NCI-H128 (cell line): ENCODE measurements around the gene AFF1.
A peak's percentile ranks its signal among the peaks of the same experiment; 100 is the strongest.

Experiments
- DNase-seq: peaks from one replicate; lab custom pipeline; 2025; ENCODE audit not compliant: unreplicated experiment; lab: John Stamatoyannopoulos, UW

The AFF1 gene

DNA sequence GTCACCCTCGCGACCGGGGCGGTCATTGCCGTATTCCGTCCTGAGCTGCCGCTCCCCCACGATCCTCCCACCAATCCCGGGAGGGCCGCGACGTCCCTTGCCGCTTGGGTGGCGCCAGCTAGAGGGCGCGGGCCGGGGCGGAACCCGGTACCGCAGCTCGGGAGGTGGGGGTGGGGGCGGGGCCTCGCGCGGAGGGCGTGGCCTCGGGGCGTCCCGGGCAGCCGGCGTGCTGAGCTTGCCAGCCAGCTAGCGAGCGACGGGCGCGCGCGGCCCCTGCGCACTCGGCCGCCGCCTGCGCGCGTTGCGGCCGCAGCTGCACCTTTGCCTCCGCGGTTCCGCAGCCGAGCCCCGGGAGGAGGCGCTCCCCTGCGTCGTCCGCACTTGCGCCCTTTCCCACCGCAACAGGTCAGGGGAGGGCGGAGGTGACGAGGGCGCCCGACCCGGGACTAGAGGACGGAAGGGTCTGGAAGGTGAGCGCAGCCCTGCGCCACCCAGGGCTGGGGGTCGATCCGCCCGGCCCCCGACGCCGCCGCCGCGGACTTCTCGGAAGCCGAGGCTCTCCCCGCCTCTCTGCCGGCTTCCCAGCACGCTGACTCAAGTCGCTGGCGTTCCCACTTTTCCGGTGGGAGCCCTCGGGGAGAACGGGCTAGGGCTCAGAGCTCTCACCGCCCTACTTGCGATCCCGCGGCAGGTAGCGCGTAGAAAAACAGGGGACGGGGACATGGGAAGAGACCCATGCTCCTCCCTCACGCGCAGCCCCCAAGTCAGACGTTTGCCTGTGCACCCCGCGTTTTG lies at the start of gene AFF1:
AFF1 (plus strand) TSS at position 241 of the 795 bp plus-strand sequence. CDS start 13,523 bp downstream, outside the sequence.
- DNase-seq: peak; percentile 35

GRCh38 chr4:86890790-86891189 lies 44.0 kb upstream of the AFF1 start:
- DNase-seq: no peak

DNA sequence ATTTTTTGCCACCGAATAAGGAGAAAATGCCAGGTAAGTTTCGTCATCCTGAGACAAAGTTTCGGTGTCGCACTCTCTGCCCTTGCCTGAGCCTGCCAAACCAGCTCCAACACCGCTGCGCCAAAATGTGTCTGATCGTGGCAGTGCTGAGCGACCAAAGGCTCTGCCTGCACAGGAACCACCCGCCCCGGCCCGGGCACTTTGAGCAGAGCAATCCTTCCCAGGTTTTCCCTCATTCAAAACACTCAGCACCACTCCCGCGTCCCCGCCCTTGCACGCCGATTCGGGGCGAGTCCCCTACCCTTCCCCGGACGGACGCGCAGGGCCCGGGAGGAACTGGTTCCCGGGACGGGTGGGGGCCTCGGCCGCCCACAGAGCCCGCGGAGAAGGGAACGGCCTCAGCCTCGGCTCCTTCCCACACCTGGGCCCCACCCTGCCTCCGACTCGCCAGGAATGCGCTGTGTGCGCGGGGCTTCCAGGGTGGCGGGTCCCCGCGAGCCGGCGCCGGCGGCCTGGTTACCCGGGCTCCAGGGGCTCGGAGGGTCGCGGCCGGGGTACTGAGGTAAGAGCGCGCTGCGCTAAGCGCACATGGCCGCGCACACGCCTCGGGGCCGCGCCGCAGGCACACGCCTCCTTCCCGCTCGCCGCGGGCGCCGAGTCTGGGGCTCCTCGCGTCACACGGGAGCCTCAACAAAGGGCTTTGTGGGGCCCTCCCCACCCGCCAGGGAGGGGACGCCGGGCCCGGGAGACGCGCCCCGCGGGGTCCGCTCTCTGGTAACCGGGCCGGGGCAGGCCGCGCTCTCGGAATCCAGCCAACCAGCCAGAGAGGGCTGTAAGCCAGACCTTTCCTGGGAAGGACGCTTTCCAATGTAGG lies 42.8 kb upstream of the AFF1 start, which contains the start of gene C4orf36:
C4orf36 (minus strand) TSS at position 661 of the 874 bp plus-strand sequence. CDS start 902 bp downstream, outside the sequence.
- peak; percentile 27 for DNase-seq

DNA sequence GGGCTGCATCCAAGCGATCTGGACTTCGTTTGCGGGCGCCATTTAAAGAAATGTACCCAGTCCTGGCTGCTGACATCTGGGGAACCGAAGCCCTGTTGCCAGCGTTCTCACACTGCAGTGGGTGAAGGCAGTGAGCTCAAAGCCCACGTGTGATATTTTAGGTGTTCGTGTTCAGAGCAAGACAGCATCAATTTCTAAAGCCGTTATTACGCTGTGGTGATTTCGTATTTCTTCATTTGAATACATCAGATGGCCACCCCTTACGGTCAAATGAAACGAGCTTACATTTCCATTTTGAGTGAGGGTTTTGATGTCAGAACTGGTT lies 42.2 kb upstream of the AFF1 start:
- no peak for DNase-seq

DNA sequence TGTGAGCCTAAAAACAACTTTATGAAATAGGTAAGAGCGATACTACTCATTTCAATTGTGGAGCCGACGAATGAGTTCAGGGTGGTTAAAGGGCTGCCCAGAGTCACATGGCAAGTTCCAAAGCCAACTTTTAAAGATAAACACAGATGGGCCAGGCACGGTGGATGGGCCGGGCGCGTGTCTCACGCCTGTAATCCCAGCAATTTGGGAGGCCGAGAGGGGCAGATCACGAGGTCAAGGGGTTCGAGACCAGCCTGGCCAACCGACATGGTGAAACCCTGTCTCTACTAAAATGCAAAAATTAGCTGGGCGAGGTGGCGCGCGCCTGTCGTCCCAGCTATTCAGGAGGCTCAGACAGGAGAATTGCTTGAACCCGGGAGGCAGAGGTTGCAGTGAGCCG lies 41.7 kb upstream of the AFF1 start:
- no peak for DNase-seq

- no peak for DNase-seq
Observed at GRCh38 chr4:86894455-86894854, 40.4 kb upstream of the AFF1 start.

- DNase-seq: peak; percentile 41
Observed at GRCh38 chr4:86895692-86896488, 38.9 kb upstream of the AFF1 start.

- DNase-seq: no peak
Observed at GRCh38 chr4:86896596-86896995, 38.2 kb upstream of the AFF1 start.

DNA sequence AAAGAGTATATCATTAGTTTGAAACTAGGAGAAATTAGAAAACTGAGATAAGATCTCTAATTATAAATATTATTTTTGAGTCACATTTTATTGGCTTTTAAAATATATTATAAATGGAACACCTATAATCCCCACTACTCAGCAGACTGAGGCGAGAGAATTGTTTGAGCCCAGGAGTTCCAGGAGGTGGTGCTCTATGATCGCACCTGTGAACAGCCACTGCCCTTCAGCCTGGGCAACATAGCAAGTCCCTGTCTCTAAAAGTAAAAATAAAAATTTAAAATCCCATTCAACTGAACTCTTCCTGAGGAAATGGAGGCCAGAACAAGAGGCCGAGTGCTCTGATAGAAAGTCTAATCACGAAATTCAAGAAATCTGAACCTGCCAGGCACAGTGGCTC lies 36.2 kb upstream of the AFF1 start:
- no peak for DNase-seq

DNA sequence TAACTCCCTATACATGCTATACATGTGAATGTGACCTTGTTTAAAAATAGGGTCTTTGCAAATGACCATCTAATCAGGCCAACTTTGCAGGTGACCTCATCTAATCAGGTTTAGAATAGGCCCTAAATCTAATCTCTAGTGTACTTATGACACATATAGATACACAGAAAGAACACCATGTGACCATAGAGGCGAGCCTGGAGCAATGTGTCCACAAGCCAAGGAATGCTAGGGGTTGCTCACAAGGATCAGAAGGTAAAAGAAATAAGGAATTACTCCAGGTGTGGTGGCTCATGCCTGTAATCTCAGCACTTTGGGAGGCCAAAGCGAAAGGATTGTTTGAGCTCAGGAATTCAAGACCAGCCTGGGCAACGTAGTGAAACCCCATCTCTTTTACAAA lies 32.9 kb upstream of the AFF1 start:
- no peak for DNase-seq

GRCh38 chr4:86908251-86908657 lies 26.6 kb upstream of the AFF1 start:
- DNase-seq: no peak

GRCh38 chr4:86909546-86910295 lies 25.1 kb upstream of the AFF1 start:
- no peak for DNase-seq

DNA sequence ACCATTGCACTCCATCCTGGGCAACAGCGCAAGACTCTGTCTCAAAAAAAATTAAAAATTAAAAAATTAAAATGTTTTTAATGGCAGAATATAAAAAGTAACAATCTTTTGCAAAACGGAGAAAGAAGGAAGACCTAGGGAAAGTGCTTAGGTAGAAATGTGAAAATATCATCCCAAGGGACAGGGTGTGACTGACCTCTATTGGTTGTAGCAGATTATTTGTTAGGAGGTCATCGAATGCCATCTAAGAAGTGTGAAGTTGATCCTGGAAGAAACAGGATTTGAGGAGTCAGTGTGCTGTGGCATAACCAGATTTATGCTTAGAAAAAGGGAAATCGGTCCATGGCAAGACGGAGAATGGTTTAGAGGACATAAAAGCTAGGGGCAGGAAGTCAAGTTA lies 24.4 kb upstream of the AFF1 start:
- no peak for DNase-seq

DNA sequence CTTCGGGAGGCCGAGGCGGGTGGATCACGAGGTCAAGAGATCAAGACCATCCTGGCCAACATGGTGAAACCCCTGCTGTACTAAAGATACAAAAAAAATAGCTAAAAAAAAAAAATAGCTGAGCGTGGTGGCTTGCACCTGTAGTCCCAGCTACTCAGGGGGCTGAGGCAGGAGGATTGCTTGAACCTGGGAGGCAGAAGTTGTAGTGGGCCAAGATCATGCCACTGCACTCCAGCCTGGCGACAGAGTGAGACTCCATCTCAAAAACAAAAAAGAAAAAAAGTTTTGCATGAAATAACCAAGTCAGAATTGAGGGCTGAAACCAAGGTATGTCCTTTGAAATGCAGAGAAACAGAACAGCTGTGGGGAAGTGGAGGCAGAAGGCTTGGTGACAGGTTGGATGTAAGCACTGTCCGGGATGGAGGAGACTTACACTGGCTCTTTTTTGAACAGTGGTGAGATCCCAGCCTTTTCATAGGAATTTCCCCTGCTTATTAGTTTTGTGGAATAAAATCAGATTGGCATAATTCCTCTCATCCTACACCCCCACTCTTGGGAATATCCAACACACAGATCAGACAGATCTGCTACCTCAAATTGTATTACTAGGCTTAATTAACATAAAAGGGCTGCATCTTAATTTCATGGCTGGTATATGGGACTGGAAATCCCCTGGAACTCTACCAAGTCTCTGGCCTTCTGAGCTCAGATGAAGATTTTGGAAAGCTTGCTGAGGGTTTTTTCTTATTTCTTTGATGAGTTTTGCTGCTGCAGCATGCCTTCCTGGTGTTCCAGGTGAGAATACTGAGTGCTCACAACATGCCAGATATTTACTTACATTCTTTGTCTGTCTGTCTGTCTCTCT lies 23.8 kb upstream of the AFF1 start:
- DNase-seq: no peak

GRCh38 chr4:86916392-86916791 lies 18.4 kb upstream of the AFF1 start:
- DNase-seq: no peak

- DNase-seq: no peak
Observed at GRCh38 chr4:86917212-86918039, 17.4 kb upstream of the AFF1 start.

DNA sequence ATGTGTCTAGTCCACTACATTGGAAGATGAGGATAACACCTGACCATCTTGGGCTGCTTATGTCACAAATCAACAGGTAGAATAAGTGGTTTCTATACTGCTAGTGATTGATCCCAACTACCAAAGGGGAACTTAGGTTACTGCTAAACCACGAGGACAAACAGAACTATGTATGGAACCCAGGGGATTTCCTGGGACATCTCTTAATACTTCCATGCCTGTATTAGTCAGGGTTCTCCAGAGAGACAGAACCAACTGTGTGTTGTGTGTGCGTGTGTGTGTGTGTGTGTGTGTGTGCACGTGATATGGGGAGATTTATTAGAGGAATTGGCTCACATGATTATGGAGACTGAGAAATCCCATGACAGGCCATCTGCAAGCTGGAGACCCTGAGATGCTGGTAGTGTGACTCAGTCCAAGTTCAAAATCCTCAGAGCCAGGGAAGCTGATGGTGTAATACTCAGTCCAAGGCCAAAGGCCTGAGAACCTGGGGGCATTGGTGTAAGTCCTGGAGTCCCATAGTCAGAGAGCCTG lies 16.2 kb upstream of the AFF1 start:
- no peak for DNase-seq

- no peak for DNase-seq
Observed at GRCh38 chr4:86919561-86920223, 15.1 kb upstream of the AFF1 start.
